Glutamatergic neuron (in vitro differentiated cells): ENCODE results near the gene FAAP20. TPM values are rescaled to one million over a fixed set of nuclear protein-coding genes. Genes with fewer than 3 reads are reported as not detected.
"Not testable (repeated sequence)": the region's sequence is repeated elsewhere in the genome, so short reads cannot be mapped to it uniquely, and the experiment has no call there.

Experiments used
- DNase-seq: peaks from one replicate; pipeline ENCODE4 v3.0.0; 2022
- H3K27ac Mint-ChIP-seq: one replicate; pipeline ENCODE4 v1.8.0; 2020; ENCODE audit warnings: mild to moderate bottlenecking, mixed read lengths, inconsistent platforms; ENCODE audit not compliant: unreplicated experiment
- H3K27me3 Mint-ChIP-seq: one replicate; pipeline ENCODE4 v1.8.0; 2020; ENCODE audit warnings: mild to moderate bottlenecking, moderate library complexity, mixed read lengths, inconsistent platforms; ENCODE audit not compliant: unreplicated experiment
- H3K36me3 Mint-ChIP-seq: one replicate; pipeline ENCODE4 v1.8.0; 2020; ENCODE audit warnings: mild to moderate bottlenecking, mixed read lengths, inconsistent platforms; ENCODE audit not compliant: unreplicated experiment
- H3K4me1 Mint-ChIP-seq: one replicate; pipeline ENCODE4 v1.8.0; 2020; ENCODE audit warnings: mild to moderate bottlenecking, low read depth, mixed read lengths, inconsistent platforms; ENCODE audit not compliant: unreplicated experiment
- H3K4me3 Mint-ChIP-seq: one replicate; pipeline ENCODE4 v1.8.0; 2020; ENCODE audit warnings: mild to moderate bottlenecking, mixed read lengths, inconsistent platforms; ENCODE audit not compliant: unreplicated experiment
- H3K9me3 Mint-ChIP-seq: one replicate; pipeline ENCODE4 v1.8.0; 2020; ENCODE audit warnings: mild to moderate bottlenecking, moderate library complexity, mixed read lengths, inconsistent platforms; ENCODE audit not compliant: unreplicated experiment
- CTCF ChIP-seq: fragments of 200-600 bp; sonication (generic); IDR thresholded peaks from one replicate; pipeline ENCODE4 v1.5.0; 2021; ENCODE audit not compliant: partially characterized antibody, unreplicated experiment
- total RNA-seq: library from RNA; stranded (reverse); fragmentation: NEBNext Ultra II Directional; extraction: Animal tissue kit (Norgen Biotek cat#: 25700); gene quantifications from one replicate; pipeline ENCODE4 v1.2.1, GENCODE V29; 2021; ENCODE audit not compliant: unreplicated experiment

FAAP20 gene
- total RNA-seq, 1 donor from 2014 or later, result 111 TPM

- DNase-seq, result no peak
- H3K36me3 Mint-ChIP-seq, result peaks cover 10% of the 10 kb centered on the region
- TF ChIP-seq CTCF, result no peak
- H3K9me3 Mint-ChIP-seq, result peaks cover 15% of the 10 kb centered on the region
- peaks cover 15% of the 10 kb centered on the region for H3K4me1 Mint-ChIP-seq
- no peak overlapping the region for H3K4me3 Mint-ChIP-seq
- H3K27ac Mint-ChIP-seq, result no peak overlapping the region
- H3K27me3 Mint-ChIP-seq, result peaks cover 9% of the 10 kb centered on the region
These were observed 41.6 kb downstream of the FAAP20 start for GRCh38 chr1:2152954-2153353.

GRCh38 chr1:2151911-2152310 is 42.7 kb downstream of the FAAP20 start:
- no peak overlapping the region for H3K27ac Mint-ChIP-seq
- no peak overlapping the region for H3K4me3 Mint-ChIP-seq
- H3K4me1 Mint-ChIP-seq, result peaks cover 13% of the 10 kb centered on the region
- peaks cover 10% of the 10 kb centered on the region for H3K36me3 Mint-ChIP-seq
- H3K27me3 Mint-ChIP-seq, result peaks cover 7% of the 10 kb centered on the region
- peaks cover 15% of the 10 kb centered on the region for H3K9me3 Mint-ChIP-seq
- no peak for DNase-seq
- TF ChIP-seq CTCF, result no peak

GRCh38 chr1:2151252-2151651 is 43.3 kb downstream of the FAAP20 start:
- H3K4me1 Mint-ChIP-seq, result peaks cover 8% of the 10 kb centered on the region
- H3K4me3 Mint-ChIP-seq, result no peak overlapping the region
- DNase-seq, result no peak
- H3K9me3 Mint-ChIP-seq, result peaks cover 12% of the 10 kb centered on the region
- TF ChIP-seq CTCF, result no peak
- H3K36me3 Mint-ChIP-seq, result peaks cover 10% of the 10 kb centered on the region
- H3K27me3 Mint-ChIP-seq, result peaks cover 7% of the 10 kb centered on the region
- H3K27ac Mint-ChIP-seq, result no peak overlapping the region

GRCh38 chr1:2150801-2151200 is 43.8 kb downstream of the FAAP20 start:
- peaks cover 8% of the 10 kb centered on the region for H3K4me1 Mint-ChIP-seq
- no peak overlapping the region for H3K4me3 Mint-ChIP-seq
- peaks cover 10% of the 10 kb centered on the region for H3K36me3 Mint-ChIP-seq
- no peak overlapping the region for H3K27ac Mint-ChIP-seq
- no peak for DNase-seq
- no peak for TF ChIP-seq CTCF
- peaks cover 7% of the 10 kb centered on the region for H3K27me3 Mint-ChIP-seq
- peaks cover 12% of the 10 kb centered on the region for H3K9me3 Mint-ChIP-seq

- Mint-ChIP-seq H3K4me1 (no peaks in the 10 kb centered on the region), H3K27me3 (peaks cover 1% of the 10 kb centered on the region), H3K9me3 (peaks cover 1% of the 10 kb centered on the region), H3K36me3 (no peaks in the 10 kb centered on the region), H3K4me3 (no peak overlapping the region), H3K27ac (no peak overlapping the region)
- no peak for TF ChIP-seq CTCF
- no peak for DNase-seq
These were observed 45.9 kb downstream of the FAAP20 start for GRCh38 chr1:2148691-2149090.

- not testable (repeated sequence) for H3K9me3 Mint-ChIP-seq, H3K27me3 Mint-ChIP-seq, H3K4me1 Mint-ChIP-seq, H3K4me3 Mint-ChIP-seq, H3K36me3 Mint-ChIP-seq, DNase-seq, H3K27ac Mint-ChIP-seq
These were observed 46.7 kb downstream of the FAAP20 start for GRCh38 chr1:2147869-2148268.
